ENCODE data around the gene TRMT11.

- TF ChIP-seq CTCF (IDR thresholded peaks at IDR 0.05; ENCODE audit: low read length) = no peak
- no peak for TF ChIP-seq EZH2 (IDR thresholded peaks at IDR 0.05; ENCODE audit: borderline replicate concordance, low read length)
Observed at GRCh38 chr6:125963817-125964216, 22.5 kb upstream of the TRMT11 start.
